B cell (primary cell): ENCODE measurements around the gene TUT4. TPM values are rescaled to one million over a fixed set of nuclear protein-coding genes. Genes with fewer than 3 reads are reported as not detected.

Experiments
- ATAC-seq: fragments of 200-7000 bp; cut with Tn5 transposase; one replicate; pipeline ENCODE4 v1.10.0; 2021; ENCODE audit warnings: low read depth, mild to moderate bottlenecking, moderate number of reproducible peaks, moderate library complexity
- CTCF ChIA-PET: fragments of 350-600 bp; sonication (Branson Sonifier 250); formaldehyde crosslinking; loops from one replicate; lab custom pipeline; 2021; ENCODE audit warnings: antibody characterized with exemption, inconsistent platforms; lab: Charles Lee
- POLR2A ChIA-PET: fragments of 350-600 bp; sonication (Branson Sonifier 250); formaldehyde crosslinking; loops from one replicate; lab custom pipeline; 2021; ENCODE audit warnings: antibody characterized with exemption; lab: Charles Lee
- DNase-seq: peaks from one replicate; pipeline ENCODE4 v3.0.0; 2013
- H2AFZ ChIP-seq: 2 replicates; pipeline ENCODE4 v1.6.1; 2012; ENCODE audit warnings: mild to moderate bottlenecking, low read depth, low read length; ENCODE audit not compliant: insufficient read depth, poor library complexity, severe bottlenecking
- H3K27ac ChIP-seq, 2 donors: 1 replicate in 1 of 2; 2 replicates in 1 of 2; pipeline ENCODE4 v1.5.1; 2012 to 2013; ENCODE audit warnings: low read length in 2 of 2, mild to moderate bottlenecking in 2 of 2, moderate library complexity in 1 of 2
- H3K27me3 ChIP-seq, 4 experiments: fragments of 200-600 bp in 1 of 4; sonication (generic) in 1 of 4; replicated peaks in 1 of 4; 1 replicate in 2 of 4; 2 replicates in 2 of 4; pipeline versions ENCODE4 v1.6.1 to v1.7.0; 2013 to 2016; ENCODE audit warnings: low read length in 3 of 4, mild to moderate bottlenecking in 2 of 4, mixed read lengths in 1 of 4, moderate library complexity in 1 of 4; ENCODE audit not compliant: insufficient read depth in 4 of 4, control insufficient read depth in 3 of 4; ENCODE audit errors: control extremely low read depth in 1 of 4
- H3K36me3 ChIP-seq, 2 experiments: replicated peaks in 1 of 2; 1 replicate in 1 of 2; 2 replicates in 1 of 2; pipeline versions ENCODE4 v1.6.1 to v1.7.1; 2013; ENCODE audit warnings: low read length in 1 of 2; ENCODE audit not compliant: insufficient read depth in 2 of 2, control insufficient read depth in 1 of 2; ENCODE audit errors: control extremely low read depth in 1 of 2, extremely low read depth in 1 of 2
- H3K4me1 ChIP-seq, 2 donors: fragments of 200-600 bp in 1 of 2; sonication (generic) in 1 of 2; 1 replicate in 1 of 2; 2 replicates in 1 of 2; pipeline versions ENCODE4 v1.5.1 to v1.6.1; 2013 to 2017; ENCODE audit warnings: low read length in 2 of 2; ENCODE audit not compliant: control insufficient read depth in 2 of 2, insufficient read depth in 2 of 2
- H3K4me2 ChIP-seq: replicated peaks from 2 replicates; pipeline ENCODE3; 2012; ENCODE audit warnings: mild to moderate bottlenecking, low read depth, low read length; ENCODE audit not compliant: poor library complexity, severe bottlenecking
- H3K4me3 ChIP-seq, 5 experiments: fragments of 200-600 bp in 1 of 5; sonication (generic) in 1 of 5; 1 replicate in 3 of 5; 2 replicates in 2 of 5; pipeline versions ENCODE4 v1.5.1 to v1.7.0; 2011 to 2016; ENCODE audit warnings: low read length in 4 of 5, mild to moderate bottlenecking in 4 of 5, low read depth in 2 of 5, control low read depth in 1 of 5, moderate library complexity in 1 of 5; ENCODE audit not compliant: insufficient read depth in 1 of 5; ENCODE audit errors: control extremely low read depth in 1 of 5, extremely low read depth in 1 of 5
- H3K79me2 ChIP-seq: fragments of 200-600 bp; sonication (generic); one replicate; pipeline ENCODE4 v1.6.0; 2016; ENCODE audit warnings: low read length; ENCODE audit not compliant: control insufficient read depth, insufficient read depth
- H3K9ac ChIP-seq: fragments of 200-600 bp; sonication (generic); 2 replicates; pipeline ENCODE4 v1.6.1; 2017; ENCODE audit warnings: mild to moderate bottlenecking, low read length, moderate library complexity
- H3K9me3 ChIP-seq, 3 donors: one replicate each; pipeline versions ENCODE4 v1.6.1 to v1.7.1; 2013; ENCODE audit warnings: low read length in 2 of 3; ENCODE audit not compliant: control insufficient read depth in 2 of 3, insufficient read depth in 1 of 3; ENCODE audit errors: control extremely low read depth in 1 of 3
- H4K20me1 ChIP-seq: 2 replicates; pipeline ENCODE4 v1.6.0; 2012; ENCODE audit warnings: mild to moderate bottlenecking, low read length; ENCODE audit not compliant: insufficient read depth, control insufficient read depth, poor library complexity, severe bottlenecking
- H3K27ac Mint-ChIP-seq: one replicate; pipeline ENCODE4 v1.8.0; 2021; ENCODE audit warnings: mixed read lengths
- H3K27me3 Mint-ChIP-seq: one replicate; pipeline ENCODE4 v1.8.0; 2021; ENCODE audit warnings: mixed read lengths
- H3K4me1 Mint-ChIP-seq: one replicate; pipeline ENCODE4 v1.8.0; 2021; ENCODE audit warnings: mixed read lengths
- H3K4me3 Mint-ChIP-seq: one replicate; pipeline ENCODE4 v1.8.0; 2021; ENCODE audit warnings: mixed read lengths
- H3K9me3 Mint-ChIP-seq: one replicate; pipeline ENCODE4 v1.8.0; 2022; ENCODE audit warnings: mixed read lengths; ENCODE audit not compliant: insufficient read depth
- CTCF ChIP-seq: fragments of 200-600 bp; IDR thresholded peaks from one replicate; pipeline ENCODE4 v1.8.0; 2022; ENCODE audit warnings: antibody characterized with exemption, mild to moderate bottlenecking
- EZH2 ChIP-seq: IDR thresholded peaks from 2 replicates; pipeline ENCODE4 v1.6.1; 2012; ENCODE audit warnings: borderline replicate concordance, low read depth, mild to moderate bottlenecking, moderate library complexity, low read length; ENCODE audit not compliant: insufficient read depth, poor library complexity, severe bottlenecking
- WGBS: methylation state at CpG from one replicate; pipeline ENCODE4 v1.1.5; 2013; ENCODE audit warnings: missing lambda C conversion rate; ENCODE audit not compliant: insufficient coverage; 5-methylcytosine and 5-hydroxymethylcytosine counted together
- intact Hi-C: fragments of 100-400 bp; cut with micrococcal nuclease; formaldehyde crosslinking; loops from one replicate; pipeline ENCODE4 v1.10.0; 2022
- polyA plus RNA-seq: library from polyadenylated mRNA; depleted of rRNA; stranded (reverse); fragments of >200 nt; gene quantifications from 2 replicates; pipeline ENCODE4 v1.2.3, GENCODE V29; 2012
- total RNA-seq, 2 donors: library from RNA; stranded (reverse); fragments of 120-200 nt in 1 of 2; gene quantifications; 1 replicate in 1 of 2; 2 replicates in 1 of 2; pipeline versions ENCODE4 v1.2.3 to v1.2.4, GENCODE V29; 2013 to 2022

Gene TUT4
- total and polyA plus RNA-seq, 2 donors (not counting 1 experiment from before 2014, with no cell fraction given) = 76.6 to 248 TPM

GRCh38 chr1:52572387-52572786, 19.5 kb upstream of the TUT4 start:
- intact Hi-C loops = no loop called here
- Histone ChIP-seq H3K27me3 (no peaks in the 10 kb centered on the region), H3K27ac (no peak overlapping the region), H3K4me1 (peaks cover 19 to 22% of the 10 kb centered on the region in 2 donors), H3K4me3 (no peak overlapping the region), H2AFZ (no peak overlapping the region), H3K79me2 (no peaks in the 10 kb centered on the region), H3K4me2 (no peak overlapping the region), H4K20me1 (no peaks in the 10 kb centered on the region), H3K9me3 (no peaks in the 10 kb centered on the region), H3K9ac (no peak overlapping the region), H3K36me3 (no peaks in the 10 kb centered on the region)
- H3K9me3 Mint-ChIP-seq = no peaks in the 10 kb centered on the region
- ATAC-seq (no peak), DNase-seq (no peak)
- ChIA-PET POLR2A (no interaction called here), CTCF (no interaction called here)
- peaks cover 23% of the 10 kb centered on the region for H3K4me1 Mint-ChIP-seq
- no peak overlapping the region for H3K4me3 Mint-ChIP-seq
- no peaks in the 10 kb centered on the region for H3K27me3 Mint-ChIP-seq
- H3K27ac Mint-ChIP-seq = no peak overlapping the region
- WGBS = 100% methylated on average over 4 of the region's 4 CpGs
- TF ChIP-seq CTCF (no peak), EZH2 (no peak)

GRCh38 chr1:52571783-52572182, 18.9 kb upstream of the TUT4 start:
- POLR2A ChIA-PET = no interaction called here
- CTCF ChIA-PET = no interaction called here

More at GRCh38 chr1:52571783-52572182, 18.9 kb upstream of the TUT4 start:
- H3K27me3 Mint-ChIP-seq = no peaks in the 10 kb centered on the region
- H3K27ac Mint-ChIP-seq = no peak overlapping the region
- no peak overlapping the region for H3K27ac ChIP-seq
- H3K79me2 ChIP-seq = no peaks in the 10 kb centered on the region
- H3K36me3 ChIP-seq = no peaks in the 10 kb centered on the region
- H3K4me3 ChIP-seq = no peak overlapping the region
- no peak overlapping the region for H3K4me3 Mint-ChIP-seq
- no peaks in the 10 kb centered on the region for H3K27me3 ChIP-seq
- H4K20me1 ChIP-seq = no peaks in the 10 kb centered on the region
- ATAC-seq (no peak), DNase-seq (no peak)
- no peaks in the 10 kb centered on the region for H3K9me3 ChIP-seq
- no peak overlapping the region for H3K9ac ChIP-seq
- intact Hi-C loops = no loop called here
- H3K4me1 Mint-ChIP-seq = peaks cover 23% of the 10 kb centered on the region
- no CpG with 5 or more reads among the region's 1 CpG for WGBS
- H2AFZ ChIP-seq = no peak overlapping the region
- H3K4me2 ChIP-seq = no peak overlapping the region
- H3K9me3 Mint-ChIP-seq = no peaks in the 10 kb centered on the region
- TF ChIP-seq CTCF = no peak
- no peak for TF ChIP-seq EZH2
- peaks cover 19 to 22% of the 10 kb centered on the region in 2 donors for H3K4me1 ChIP-seq
